Measurements from ENCODE around the gene NSMCE1.

The NSMCE1 gene

GRCh38 chr16:27304102-27304501 is 35.5 kb upstream of the NSMCE1 start:
- Histone ChIP-seq H3K4me3 (replicated peaks; ENCODE audit: low read depth, low read length) (no peak overlapping the region), H3K27me3 (replicated peaks; ENCODE audit: control insufficient read depth, insufficient read depth, low read length) (no peaks in the 10 kb centered on the region), H3K36me3 (ENCODE audit: control insufficient read depth, insufficient read depth, low read length) (no peaks in the 10 kb centered on the region)
- no peak for DNase-seq (ENCODE audit: extremely low read depth, insufficient read length)
- TF ChIP-seq, protein P1, sequence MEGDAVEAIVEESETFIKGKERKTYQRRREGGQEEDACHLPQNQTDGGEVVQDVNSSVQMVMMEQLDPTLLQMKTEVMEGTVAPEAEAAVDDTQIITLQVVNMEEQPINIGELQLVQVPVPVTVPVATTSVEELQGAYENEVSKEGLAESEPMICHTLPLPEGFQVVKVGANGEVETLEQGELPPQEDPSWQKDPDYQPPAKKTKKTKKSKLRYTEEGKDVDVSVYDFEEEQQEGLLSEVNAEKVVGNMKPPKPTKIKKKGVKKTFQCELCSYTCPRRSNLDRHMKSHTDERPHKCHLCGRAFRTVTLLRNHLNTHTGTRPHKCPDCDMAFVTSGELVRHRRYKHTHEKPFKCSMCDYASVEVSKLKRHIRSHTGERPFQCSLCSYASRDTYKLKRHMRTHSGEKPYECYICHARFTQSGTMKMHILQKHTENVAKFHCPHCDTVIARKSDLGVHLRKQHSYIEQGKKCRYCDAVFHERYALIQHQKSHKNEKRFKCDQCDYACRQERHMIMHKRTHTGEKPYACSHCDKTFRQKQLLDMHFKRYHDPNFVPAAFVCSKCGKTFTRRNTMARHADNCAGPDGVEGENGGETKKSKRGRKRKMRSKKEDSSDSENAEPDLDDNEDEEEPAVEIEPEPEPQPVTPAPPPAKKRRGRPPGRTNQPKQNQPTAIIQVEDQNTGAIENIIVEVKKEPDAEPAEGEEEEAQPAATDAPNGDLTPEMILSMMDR (IDR thresholded peaks at IDR 0.05; ENCODE audit: insufficient read depth, low read length, poor library complexity, severe bottlenecking) = no peak

- TF ChIP-seq, protein P1 (IDR thresholded peaks at IDR 0.05; ENCODE audit: insufficient read depth, low read length, poor library complexity, severe bottlenecking) = no peak
- no peak for DNase-seq (ENCODE audit: extremely low read depth, insufficient read length)
- H3K27me3 ChIP-seq (replicated peaks; ENCODE audit: control insufficient read depth, insufficient read depth, low read length) = no peaks in the 10 kb centered on the region
- no peak overlapping the region for H3K4me3 ChIP-seq (replicated peaks; ENCODE audit: low read depth, low read length)
- no peaks in the 10 kb centered on the region for H3K36me3 ChIP-seq (ENCODE audit: control insufficient read depth, insufficient read depth, low read length)
Measured at GRCh38 chr16:27303256-27304100, 34.9 kb upstream of the NSMCE1 start.

GRCh38 chr16:27302126-27302525 is 33.6 kb upstream of the NSMCE1 start:
- DNase-seq (ENCODE audit: extremely low read depth, insufficient read length) = no peak
- Histone ChIP-seq H3K27me3 (replicated peaks; ENCODE audit: control insufficient read depth, insufficient read depth, low read length) (no peaks in the 10 kb centered on the region), H3K4me3 (replicated peaks; ENCODE audit: low read depth, low read length) (no peak overlapping the region), H3K36me3 (ENCODE audit: control insufficient read depth, insufficient read depth, low read length) (no peaks in the 10 kb centered on the region)
- TF ChIP-seq, protein P1 (IDR thresholded peaks at IDR 0.05; ENCODE audit: insufficient read depth, low read length, poor library complexity, severe bottlenecking) = no peak

GRCh38 chr16:27301236-27301861 is 32.8 kb upstream of the NSMCE1 start:
- TF ChIP-seq, protein P1 (IDR thresholded peaks at IDR 0.05; ENCODE audit: insufficient read depth, low read length, poor library complexity, severe bottlenecking) = no peak
- no peak overlapping the region for H3K4me3 ChIP-seq (replicated peaks; ENCODE audit: low read depth, low read length)
- DNase-seq (ENCODE audit: extremely low read depth, insufficient read length) = peak; percentile 47
- no peaks in the 10 kb centered on the region for H3K27me3 ChIP-seq (replicated peaks; ENCODE audit: control insufficient read depth, insufficient read depth, low read length)
- no peaks in the 10 kb centered on the region for H3K36me3 ChIP-seq (ENCODE audit: control insufficient read depth, insufficient read depth, low read length)

- H3K4me3 ChIP-seq (replicated peaks; ENCODE audit: low read depth, low read length) = no peak overlapping the region
- DNase-seq (ENCODE audit: extremely low read depth, insufficient read length) = no peak
Measured at GRCh38 chr16:27298132-27298531, 29.6 kb upstream of the NSMCE1 start.

More at GRCh38 chr16:27298132-27298531, 29.6 kb upstream of the NSMCE1 start:
- TF ChIP-seq, protein P1 (IDR thresholded peaks at IDR 0.05; ENCODE audit: insufficient read depth, low read length, poor library complexity, severe bottlenecking) = no peak
- no peaks in the 10 kb centered on the region for H3K27me3 ChIP-seq (replicated peaks; ENCODE audit: control insufficient read depth, insufficient read depth, low read length)
- H3K36me3 ChIP-seq (ENCODE audit: control insufficient read depth, insufficient read depth, low read length) = no peaks in the 10 kb centered on the region
